ENCODE measurements around the gene SERINC1. TPM values are rescaled to one million over a fixed set of nuclear protein-coding genes. Genes with fewer than 3 reads are reported as not detected.

SERINC1 gene
- total RNA-seq, 1 experiment from 2014 or later, result 57.6 TPM

- peak; percentile 94 to 97 for DNase-seq
- Histone ChIP-seq H3K36me3 (ENCODE audit: low read depth) (no peaks in the 10 kb centered on the region), H3K4me3 (peak within 1 kb of the TSS; percentile 93), H3K27ac (peak within 1 kb of the TSS; percentile 81), H2AFZ (peak within 1 kb of the TSS; percentile 97), H3K4me1 (replicated peaks; ENCODE audit: insufficient read depth) (peaks cover 29% of the 10 kb centered on the region), H3K9me3 (ENCODE audit: insufficient read depth, low read depth) (no peaks in the 10 kb centered on the region), H3K9me2 (ENCODE audit: insufficient read depth) (no peaks in the 10 kb centered on the region), H3F3A (ENCODE audit: insufficient read depth, low read depth) (peaks cover 7% of the 10 kb centered on the region), H3K27me3 (ENCODE audit: insufficient read depth, low read depth) (no peaks in the 10 kb centered on the region), H4K20me1 (ENCODE audit: insufficient read depth) (no peaks in the 10 kb centered on the region), H3K4me2 (peak within 1 kb of the TSS; percentile 93), H3K79me2 (ENCODE audit: low read depth) (peaks cover 50% of the 10 kb centered on the region)
- TF ChIP-seq CTCF (conservative IDR thresholded peaks at IDR 0.05) (peak; percentile 64; the same call in 1 of the 2 replicates), EZH2 (IDR thresholded peaks at IDR 0.05; ENCODE audit: low read depth) (no peak)
- ChIA-PET POLR2A (ENCODE audit: unreplicated experiment) (interaction anchor here (0.7 kb wide), 1 partner anchor 1212 kb away, joined by 10 read pairs; no protein-coding TSS in a partner anchor), CTCF (interaction anchor here (0.6 kb wide), 1 partner anchor 369 kb away, joined by 3 read pairs; no protein-coding TSS in a partner anchor)
- intact Hi-C loops (cut with micrococcal nuclease; ENCODE audit: unreplicated experiment), result loop anchor here (1.0 kb wide), 1 partner anchor 72 kb away; the partner anchor contains the start of gene SERINC1
- TSS peak; percentile 29 for BruUV-seq (replicated peaks)
Measured at GRCh38 chr6:122399348-122400120, 72.1 kb downstream of the SERINC1 start, which contains the start of gene HSF2. HSF2 (plus strand) TSS chr6:122399652; CDS start chr6:122399738, 86 bp downstream.

- TF ChIP-seq CTCF (conservative IDR thresholded peaks at IDR 0.05), result no peak; the same call in 1 of the 2 replicates
- no peak for TF ChIP-seq EZH2 (IDR thresholded peaks at IDR 0.05; ENCODE audit: low read depth)
- POLR2A ChIA-PET (ENCODE audit: unreplicated experiment), result no interaction called here
- Histone ChIP-seq H3K4me1 (replicated peaks; ENCODE audit: insufficient read depth) (peaks cover 29% of the 10 kb centered on the region), H3F3A (ENCODE audit: insufficient read depth, low read depth) (peaks cover 7% of the 10 kb centered on the region), H3K27ac (peak overlapping the region; percentile 81), H3K9me2 (ENCODE audit: insufficient read depth) (no peaks in the 10 kb centered on the region), H3K9me3 (ENCODE audit: insufficient read depth, low read depth) (no peaks in the 10 kb centered on the region), H3K36me3 (ENCODE audit: low read depth) (no peaks in the 10 kb centered on the region), H3K4me3 (peak overlapping the region; percentile 42; the same call in 1 of the 2 replicates), H3K27me3 (ENCODE audit: insufficient read depth, low read depth) (no peaks in the 10 kb centered on the region), H3K79me2 (ENCODE audit: low read depth) (peaks cover 45% of the 10 kb centered on the region), H3K4me2 (peak overlapping the region; percentile 80), H4K20me1 (ENCODE audit: insufficient read depth) (no peaks in the 10 kb centered on the region), H2AFZ (peak overlapping the region; percentile 66)
- no peak for DNase-seq
- TSS peak; percentile 97 for BruUV-seq (replicated peaks)
- CTCF ChIA-PET, result no interaction called here
- intact Hi-C loops (cut with micrococcal nuclease; ENCODE audit: unreplicated experiment), result loop anchor here (1.0 kb wide), 1 partner anchor 72 kb away; the partner anchor contains the start of gene SERINC1
Measured at GRCh38 chr6:122399055-122399347, 72.6 kb downstream of the SERINC1 start.

GRCh38 chr6:122394016-122394415 is 77.6 kb downstream of the SERINC1 start:
- intact Hi-C loops (cut with micrococcal nuclease; ENCODE audit: unreplicated experiment), result no loop called here
- no peak for TF ChIP-seq CTCF (conservative IDR thresholded peaks at IDR 0.05)
- TF ChIP-seq EZH2 (IDR thresholded peaks at IDR 0.05; ENCODE audit: low read depth), result no peak
- no peak overlapping the region for H3K4me3 ChIP-seq

More at GRCh38 chr6:122394016-122394415, 77.6 kb downstream of the SERINC1 start:
- no peaks in the 10 kb centered on the region for H3K9me3 ChIP-seq (ENCODE audit: insufficient read depth, low read depth)
- no peak overlapping the region for H3K27ac ChIP-seq
- H2AFZ ChIP-seq, result peak overlapping the region; percentile 13; the same call in 1 of the 2 replicates
- no peaks in the 10 kb centered on the region for H3K9me2 ChIP-seq (ENCODE audit: insufficient read depth)
- peaks cover 6% of the 10 kb centered on the region for H3F3A ChIP-seq (ENCODE audit: insufficient read depth, low read depth)
- ChIA-PET CTCF (no interaction called here), POLR2A (ENCODE audit: unreplicated experiment) (no interaction called here)
- no TSS peak for BruUV-seq (replicated peaks)
- H3K27me3 ChIP-seq (ENCODE audit: insufficient read depth, low read depth), result no peaks in the 10 kb centered on the region
- H4K20me1 ChIP-seq (ENCODE audit: insufficient read depth), result no peaks in the 10 kb centered on the region
- no peak overlapping the region for H3K4me2 ChIP-seq
- H3K4me1 ChIP-seq (replicated peaks; ENCODE audit: insufficient read depth), result peaks cover 14% of the 10 kb centered on the region
- no peak for DNase-seq
- H3K36me3 ChIP-seq (ENCODE audit: low read depth), result no peaks in the 10 kb centered on the region
- H3K79me2 ChIP-seq (ENCODE audit: low read depth), result no peaks in the 10 kb centered on the region

All from PC-9 (cell line).